ENCODE results near the gene CHADL. TPM values are rescaled to one million over a fixed set of nuclear protein-coding genes. Genes with fewer than 3 reads are reported as not detected.

CHADL gene
- total RNA-seq, result 0.52 and 0.54 TPM in 2 replicates

GRCh38 chr22:41240377-41241132, at the start of gene CHADL:
Gene CHADL, minus strand, starts transcription at chr22:41240931. Its CDS starts 50 bp downstream, at chr22:41240881.

GRCh38 chr22:41285820-41286638, 45.3 kb upstream of the CHADL start, which contains the start of gene RANGAP1:
Gene RANGAP1, minus strand, starts transcription at chr22:41286187. Its CDS starts 5,143 bp downstream, at chr22:41281044.

GRCh38 chr22:41204992-41205900, 35.5 kb downstream of the CHADL start, which contains the start of gene L3MBTL2:
Gene L3MBTL2, plus strand, starts transcription at chr22:41205312. Its CDS starts 51 bp downstream, at chr22:41205363.

Other genes starting within 250 kb of the CHADL start
- gene EP300, start 148.3 kb downstream of the CHADL start, total RNA-seq, result 35.5 and 37.7 TPM in 2 replicates
- 18.6 and 19.3 TPM in 2 replicates for gene L3MBTL2, start 35.6 kb downstream of the CHADL start, total RNA-seq
- 38.7 and 52.8 TPM in 2 replicates for gene RANGAP1, start 45.3 kb upstream of the CHADL start, total RNA-seq
- 35.1 and 41.9 TPM in 2 replicates for gene ZC3H7B, start 60.6 kb upstream of the CHADL start, total RNA-seq
- 4.6 and 7.0 TPM in 2 replicates for gene TEF, start 141.0 kb upstream of the CHADL start, total RNA-seq
- 13.9 and 16.6 TPM in 2 replicates for gene TOB2, start 205.9 kb upstream of the CHADL start, total RNA-seq
- gene PHF5A, start 227.8 kb upstream of the CHADL start, total RNA-seq, result 62.3 and 70.6 TPM in 2 replicates
- gene ACO2, start 228.2 kb upstream of the CHADL start, total RNA-seq, result 70.4 and 72.0 TPM in 2 replicates